Astrocyte (in vitro differentiated cells and primary cell): Measurements from ENCODE around the gene PSME3IP1. TPM values are rescaled to one million over a fixed set of nuclear protein-coding genes. Genes with fewer than 3 reads are reported as not detected.
"Not testable (repeated sequence)": the region's sequence is repeated elsewhere in the genome, so short reads cannot be mapped to it uniquely, and the experiment has no call there.

Experiments
- DNase-seq: peaks from one replicate; pipeline ENCODE4 v3.0.0-alpha.2; 2010; ENCODE audit warnings: low read depth
- FAIRE-seq: peaks from 2 replicates; lab custom pipeline; 2011; peaks lifted over from hg19 to GRCh38; lab: Jason Lieb, UNC
- H2AFZ ChIP-seq: 2 replicates; pipeline ENCODE4 v1.6.0; 2012; ENCODE audit warnings: low read depth, low read length, inconsistent platforms
- H3K27ac ChIP-seq: 2 replicates; pipeline ENCODE4 v1.5.1; 2011; ENCODE audit warnings: low read depth, low read length, inconsistent platforms
- H3K27me3 ChIP-seq: 2 replicates; pipeline ENCODE4 v1.6.0; 2011; ENCODE audit warnings: low read length, inconsistent platforms; ENCODE audit not compliant: insufficient read depth
- H3K36me3 ChIP-seq: 2 replicates; pipeline ENCODE4 v1.5.1; 2011; ENCODE audit warnings: low read length, inconsistent platforms; ENCODE audit not compliant: insufficient read depth
- H3K4me1 ChIP-seq: 2 replicates; pipeline ENCODE4 v1.5.1; 2011; ENCODE audit warnings: low read length, inconsistent platforms; ENCODE audit not compliant: insufficient read depth
- H3K4me2 ChIP-seq: 2 replicates; pipeline ENCODE4 v1.6.0; 2012; ENCODE audit warnings: low read length, inconsistent platforms
- H3K4me3 ChIP-seq: 2 replicates; pipeline ENCODE4 v1.5.1; 2011; ENCODE audit warnings: low read depth, mild to moderate bottlenecking, low read length, inconsistent platforms; ENCODE audit not compliant: insufficient read depth
- H3K79me2 ChIP-seq: 2 replicates; pipeline ENCODE4 v1.6.0; 2012; ENCODE audit warnings: mild to moderate bottlenecking, low read length, inconsistent platforms; ENCODE audit not compliant: insufficient read depth
- H3K9ac ChIP-seq: 2 replicates; pipeline ENCODE4 v1.6.0; 2012; ENCODE audit warnings: mild to moderate bottlenecking, low read length, inconsistent platforms
- H3K9me3 ChIP-seq: 2 replicates; pipeline ENCODE4 v1.5.1; 2012; ENCODE audit warnings: low read depth, mild to moderate bottlenecking, low read length, inconsistent platforms; ENCODE audit not compliant: insufficient read depth
- H4K20me1 ChIP-seq: 2 replicates; pipeline ENCODE4 v1.6.0; 2012; ENCODE audit warnings: low read length, inconsistent platforms; ENCODE audit not compliant: insufficient read depth
- H3K27ac Mint-ChIP-seq: one replicate; pipeline ENCODE4 v1.8.0; 2021; ENCODE audit warnings: mild to moderate bottlenecking, mixed read lengths; ENCODE audit not compliant: unreplicated experiment
- H3K27me3 Mint-ChIP-seq: one replicate; pipeline ENCODE4 v1.8.0; 2021; ENCODE audit warnings: low read depth, mixed read lengths; ENCODE audit not compliant: unreplicated experiment
- H3K36me3 Mint-ChIP-seq: one replicate; pipeline ENCODE4 v1.8.0; 2021; ENCODE audit warnings: low read depth, mixed read lengths; ENCODE audit not compliant: unreplicated experiment
- H3K4me1 Mint-ChIP-seq: one replicate; pipeline ENCODE4 v1.8.0; 2021; ENCODE audit warnings: low read depth, mixed read lengths; ENCODE audit not compliant: unreplicated experiment
- H3K4me3 Mint-ChIP-seq: one replicate; pipeline ENCODE4 v1.8.0; 2021; ENCODE audit warnings: mild to moderate bottlenecking, moderate library complexity, mixed read lengths; ENCODE audit not compliant: unreplicated experiment
- H3K9me3 Mint-ChIP-seq: one replicate; pipeline ENCODE4 v1.8.0; 2021; ENCODE audit warnings: mild to moderate bottlenecking, mixed read lengths; ENCODE audit not compliant: unreplicated experiment
- CTCF ChIP-seq: IDR thresholded peaks from 2 replicates; pipeline ENCODE4 v1.5.1; 2011; ENCODE audit warnings: low read depth, mild to moderate bottlenecking, inconsistent platforms, low read length, moderate library complexity; ENCODE audit not compliant: insufficient read depth
- EZH2 ChIP-seq: IDR thresholded peaks from 2 replicates; pipeline ENCODE4 v1.6.1; 2012; ENCODE audit warnings: mild to moderate bottlenecking, low read length, inconsistent platforms; ENCODE audit not compliant: insufficient read depth
- total RNA-seq: library from RNA; stranded (reverse); gene quantifications from 2 replicates; pipeline ENCODE4 v1.2.1, GENCODE V29; 2021

The PSME3IP1 gene
- total RNA-seq, 1 donor from 2014 or later: 78.8 TPM

- Histone ChIP-seq H2AFZ (no peak overlapping the region), H3K9ac (no peak overlapping the region), H3K4me3 (no peak overlapping the region), H3K4me1 (no peaks in the 10 kb centered on the region), H4K20me1 (peaks cover 31% of the 10 kb centered on the region), H3K79me2 (peaks cover 51% of the 10 kb centered on the region), H3K36me3 (peaks cover 29% of the 10 kb centered on the region), H3K27me3 (no peaks in the 10 kb centered on the region), H3K4me2 (no peak overlapping the region), H3K9me3 (no peaks in the 10 kb centered on the region), H3K27ac (no peak overlapping the region)
- FAIRE-seq (no peak), DNase-seq (no peak)
- Mint-ChIP-seq H3K27me3 (no peaks in the 10 kb centered on the region), H3K4me3 (no peak overlapping the region), H3K9me3 (no peaks in the 10 kb centered on the region), H3K4me1 (peaks cover 4% of the 10 kb centered on the region), H3K36me3 (peaks cover 26% of the 10 kb centered on the region), H3K27ac (no peak overlapping the region)
- TF ChIP-seq CTCF (no peak), EZH2 (no peak)
These were observed 18.8 kb upstream of the PSME3IP1 start for GRCh38 chr16:57204675-57205074.

GRCh38 chr16:57203451-57203850 is 17.6 kb upstream of the PSME3IP1 start:
- Histone ChIP-seq H3K4me3 (no peak overlapping the region), H3K79me2 (peaks cover 63% of the 10 kb centered on the region), H3K9me3 (no peaks in the 10 kb centered on the region), H3K27ac (no peak overlapping the region), H3K4me2 (no peak overlapping the region), H3K27me3 (no peaks in the 10 kb centered on the region), H3K9ac (no peak overlapping the region), H2AFZ (no peak overlapping the region), H3K36me3 (peaks cover 29% of the 10 kb centered on the region), H4K20me1 (peaks cover 31% of the 10 kb centered on the region), H3K4me1 (no peaks in the 10 kb centered on the region)
- Mint-ChIP-seq H3K27ac (peak overlapping the region; percentile 2), H3K4me1 (peaks cover 11% of the 10 kb centered on the region), H3K36me3 (peaks cover 30% of the 10 kb centered on the region), H3K4me3 (no peak overlapping the region), H3K27me3 (no peaks in the 10 kb centered on the region), H3K9me3 (no peaks in the 10 kb centered on the region)
- DNase-seq (peak; percentile 31), FAIRE-seq (no peak)
- no peak for TF ChIP-seq EZH2
- no peak for TF ChIP-seq CTCF

- Mint-ChIP-seq H3K4me1 (peaks cover 13% of the 10 kb centered on the region), H3K27me3 (no peaks in the 10 kb centered on the region), H3K9me3 (no peaks in the 10 kb centered on the region), H3K4me3 (no peak overlapping the region), H3K27ac (peak overlapping the region; percentile 42), H3K36me3 (peaks cover 30% of the 10 kb centered on the region)
- Histone ChIP-seq H3K4me2 (no peak overlapping the region), H3K79me2 (peaks cover 68% of the 10 kb centered on the region), H3K9me3 (no peaks in the 10 kb centered on the region), H3K27me3 (no peaks in the 10 kb centered on the region), H3K4me1 (no peaks in the 10 kb centered on the region), H2AFZ (no peak overlapping the region), H3K36me3 (peaks cover 22% of the 10 kb centered on the region), H3K9ac (no peak overlapping the region), H4K20me1 (peaks cover 25% of the 10 kb centered on the region), H3K4me3 (no peak overlapping the region), H3K27ac (no peak overlapping the region)
- TF ChIP-seq EZH2: no peak
- TF ChIP-seq CTCF: no peak
- FAIRE-seq: no peak
- DNase-seq: no peak
These were observed 16.5 kb upstream of the PSME3IP1 start for GRCh38 chr16:57202095-57202886.

- not testable (repeated sequence) for FAIRE-seq, H3K4me3 Mint-ChIP-seq, H3K9me3 ChIP-seq, H3K27me3 Mint-ChIP-seq, H3K9me3 Mint-ChIP-seq, H3K4me3 ChIP-seq, H3K27me3 ChIP-seq, H3K27ac ChIP-seq, DNase-seq, H3K4me2 ChIP-seq, H3K27ac Mint-ChIP-seq, H3K9ac ChIP-seq, H2AFZ ChIP-seq
- Histone ChIP-seq H3K4me1 (peaks cover 14% of the 10 kb centered on the region), H3K36me3 (peaks cover 14% of the 10 kb centered on the region), H4K20me1 (peaks cover 18% of the 10 kb centered on the region), H3K79me2 (peaks cover 72% of the 10 kb centered on the region)
- Mint-ChIP-seq H3K4me1 (peaks cover 24% of the 10 kb centered on the region), H3K36me3 (peaks cover 25% of the 10 kb centered on the region)
These were observed 15.1 kb upstream of the PSME3IP1 start for GRCh38 chr16:57200926-57201325.
